HepG2 (cell line): ENCODE results near the gene INTS3. TPM values are rescaled to one million over a fixed set of nuclear protein-coding genes. Genes with fewer than 3 reads are reported as not detected.

Experiments used
- ARNT2 ChIP-seq: sonication (generic); formaldehyde crosslinking; IDR thresholded peaks from 2 replicates; pipeline ENCODE4 v1.8.0; 2022; ENCODE audit warnings: mild to moderate bottlenecking, low read depth, missing genetic modification reagents, moderate library complexity
- ATF1 ChIP-seq: IDR thresholded peaks from 2 replicates; pipeline ENCODE4 v1.6.1; 2016; ENCODE audit warnings: mild to moderate bottlenecking, control low read depth
- CBX2 ChIP-seq, 2 experiments: fragments of 200-600 bp in 1 of 2; sonication (generic); formaldehyde crosslinking in 1 of 2; IDR thresholded peaks; 2 replicates each; pipeline versions ENCODE4 v1.7.0 to v1.8.1; 2018 to 2022; ENCODE audit warnings: low read depth in 2 of 2, low read length in 1 of 2, mild to moderate bottlenecking in 1 of 2, missing genetic modification reagents in 1 of 2
- FOXA3 ChIP-seq: IDR thresholded peaks from 2 replicates; pipeline ENCODE4 v1.6.1; 2016; ENCODE audit warnings: missing genetic modification reagents, missing compliant biosample characterization
- FOXJ3 ChIP-seq: sonication (generic); formaldehyde crosslinking; IDR thresholded peaks from 2 replicates; pipeline ENCODE4 v1.4.0; 2020; ENCODE audit warnings: missing genetic modification reagents, mild to moderate bottlenecking, borderline replicate concordance
- KLF13 ChIP-seq: sonication (generic); formaldehyde crosslinking; IDR thresholded peaks from 2 replicates; pipeline ENCODE4 v1.4.0; 2020; ENCODE audit warnings: mild to moderate bottlenecking, missing genetic modification reagents
- KMT2A ChIP-seq: sonication (generic); formaldehyde crosslinking; IDR thresholded peaks from 2 replicates; pipeline ENCODE4 v1.4.0; 2020; ENCODE audit warnings: missing genetic modification reagents
- MXD3 ChIP-seq: IDR thresholded peaks from 2 replicates; pipeline ENCODE4 v1.6.1; 2016; ENCODE audit warnings: mild to moderate bottlenecking, missing biosample characterization, missing genetic modification reagents
- NAIF1 ChIP-seq: sonication (generic); formaldehyde crosslinking; IDR thresholded peaks from 2 replicates; pipeline ENCODE4 v1.5.0; 2020; ENCODE audit warnings: mild to moderate bottlenecking, missing genetic modification reagents, borderline replicate concordance
- NFIB ChIP-seq: sonication (generic); formaldehyde crosslinking; IDR thresholded peaks from 2 replicates; pipeline ENCODE4 v1.9.0; 2021; ENCODE audit warnings: missing genetic modification reagents, mild to moderate bottlenecking, borderline replicate concordance
- NR2F2 ChIP-seq: IDR thresholded peaks from 2 replicates; pipeline ENCODE4 v1.6.1; 2012; ENCODE audit warnings: low read depth, inconsistent platforms, borderline replicate concordance
- PAF1 ChIP-seq: IDR thresholded peaks from 2 replicates; pipeline ENCODE4 v1.6.1; 2016; ENCODE audit warnings: missing genetic modification reagents, missing compliant biosample characterization
- POLR2AphosphoS2 ChIP-seq: IDR thresholded peaks from 2 replicates; pipeline ENCODE4 v1.6.1; 2011; ENCODE audit warnings: low read depth, low read length, improper control_type of control experiment
- THAP11 ChIP-seq: IDR thresholded peaks from 2 replicates; pipeline ENCODE4 v1.6.1; 2016; ENCODE audit warnings: missing biosample characterization, missing genetic modification reagents
- YY1 ChIP-seq: IDR thresholded peaks from 2 replicates; pipeline ENCODE4 v1.6.1; 2011; ENCODE audit warnings: low read length, low read depth, moderate library complexity, mild to moderate bottlenecking; ENCODE audit not compliant: insufficient read depth, insufficient replicate concordance
- ZNF263 ChIP-seq: sonication (generic); formaldehyde crosslinking; IDR thresholded peaks from 2 replicates; pipeline ENCODE4 v1.4.0; 2020; ENCODE audit warnings: missing genetic modification reagents
- ZNF30 ChIP-seq: sonication (generic); formaldehyde crosslinking; IDR thresholded peaks from 2 replicates; pipeline ENCODE4 v1.5.0; 2020; ENCODE audit warnings: mild to moderate bottlenecking, missing genetic modification reagents
- ZNF446 ChIP-seq: sonication (generic); formaldehyde crosslinking; IDR thresholded peaks from 2 replicates; pipeline ENCODE4 v1.5.0; 2020; ENCODE audit warnings: mild to moderate bottlenecking, missing genetic modification reagents
- ZNF562 ChIP-seq: sonication (generic); formaldehyde crosslinking; IDR thresholded peaks from 2 replicates; pipeline ENCODE4 v1.8.0; 2022; ENCODE audit warnings: missing genetic modification reagents, borderline replicate concordance
- polyA plus RNA-seq, 8 experiments: library from polyadenylated mRNA; depleted of rRNA in 3 of 8; stranded (reverse) in 7 of 8; unstranded in 1 of 8; fragments of >200 nt; fragmentation: Illumina TruSeq in 4 of 8; extraction: Trizol in 4 of 8; gene quantifications; 2 replicates each; pipeline versions ENCODE4 v1.2.1 to v1.2.3, GENCODE V29; 2011 to 2016; ENCODE audit warnings: low read depth in 4 of 8, missing spikeins in 1 of 8, mixed read lengths in 1 of 8; ENCODE audit not compliant: insufficient read depth in 1 of 8
- total RNA-seq, 5 experiments: library from RNA; depleted of rRNA; stranded (reverse); fragments of >200 nt; fragmentation: Illumina TruSeq; extraction: Trizol; gene quantifications; 2 replicates each; pipeline ENCODE4 v1.2.3, GENCODE V29; 2016; ENCODE audit warnings: low read depth in 1 of 5
- TF ChIP-seq, protein P1 (sequence below): sonication (generic); formaldehyde crosslinking; IDR thresholded peaks from 2 replicates; pipeline ENCODE4 v1.5.1; 2020; ENCODE audit warnings: mild to moderate bottlenecking, missing genetic modification reagents, borderline replicate concordance
- TF ChIP-seq, protein P2 (sequence below): sonication (generic); formaldehyde crosslinking; IDR thresholded peaks from 2 replicates; pipeline ENCODE4 v1.8.0; 2022; ENCODE audit warnings: missing genetic modification reagents, low read depth, mild to moderate bottlenecking, borderline replicate concordance
- TF ChIP-seq, protein P3 (sequence below): sonication (generic); formaldehyde crosslinking; IDR thresholded peaks from 2 replicates; pipeline ENCODE4 v1.5.1; 2020; ENCODE audit warnings: missing genetic modification reagents, mild to moderate bottlenecking, borderline replicate concordance

INTS3 gene
- total and polyA plus RNA-seq, 2 of the 13 experiments (the other 11 are each of a cell fraction or from before 2014, with no cell fraction given) = 17.2 to 27.2 TPM

- TF ChIP-seq, protein P1, sequence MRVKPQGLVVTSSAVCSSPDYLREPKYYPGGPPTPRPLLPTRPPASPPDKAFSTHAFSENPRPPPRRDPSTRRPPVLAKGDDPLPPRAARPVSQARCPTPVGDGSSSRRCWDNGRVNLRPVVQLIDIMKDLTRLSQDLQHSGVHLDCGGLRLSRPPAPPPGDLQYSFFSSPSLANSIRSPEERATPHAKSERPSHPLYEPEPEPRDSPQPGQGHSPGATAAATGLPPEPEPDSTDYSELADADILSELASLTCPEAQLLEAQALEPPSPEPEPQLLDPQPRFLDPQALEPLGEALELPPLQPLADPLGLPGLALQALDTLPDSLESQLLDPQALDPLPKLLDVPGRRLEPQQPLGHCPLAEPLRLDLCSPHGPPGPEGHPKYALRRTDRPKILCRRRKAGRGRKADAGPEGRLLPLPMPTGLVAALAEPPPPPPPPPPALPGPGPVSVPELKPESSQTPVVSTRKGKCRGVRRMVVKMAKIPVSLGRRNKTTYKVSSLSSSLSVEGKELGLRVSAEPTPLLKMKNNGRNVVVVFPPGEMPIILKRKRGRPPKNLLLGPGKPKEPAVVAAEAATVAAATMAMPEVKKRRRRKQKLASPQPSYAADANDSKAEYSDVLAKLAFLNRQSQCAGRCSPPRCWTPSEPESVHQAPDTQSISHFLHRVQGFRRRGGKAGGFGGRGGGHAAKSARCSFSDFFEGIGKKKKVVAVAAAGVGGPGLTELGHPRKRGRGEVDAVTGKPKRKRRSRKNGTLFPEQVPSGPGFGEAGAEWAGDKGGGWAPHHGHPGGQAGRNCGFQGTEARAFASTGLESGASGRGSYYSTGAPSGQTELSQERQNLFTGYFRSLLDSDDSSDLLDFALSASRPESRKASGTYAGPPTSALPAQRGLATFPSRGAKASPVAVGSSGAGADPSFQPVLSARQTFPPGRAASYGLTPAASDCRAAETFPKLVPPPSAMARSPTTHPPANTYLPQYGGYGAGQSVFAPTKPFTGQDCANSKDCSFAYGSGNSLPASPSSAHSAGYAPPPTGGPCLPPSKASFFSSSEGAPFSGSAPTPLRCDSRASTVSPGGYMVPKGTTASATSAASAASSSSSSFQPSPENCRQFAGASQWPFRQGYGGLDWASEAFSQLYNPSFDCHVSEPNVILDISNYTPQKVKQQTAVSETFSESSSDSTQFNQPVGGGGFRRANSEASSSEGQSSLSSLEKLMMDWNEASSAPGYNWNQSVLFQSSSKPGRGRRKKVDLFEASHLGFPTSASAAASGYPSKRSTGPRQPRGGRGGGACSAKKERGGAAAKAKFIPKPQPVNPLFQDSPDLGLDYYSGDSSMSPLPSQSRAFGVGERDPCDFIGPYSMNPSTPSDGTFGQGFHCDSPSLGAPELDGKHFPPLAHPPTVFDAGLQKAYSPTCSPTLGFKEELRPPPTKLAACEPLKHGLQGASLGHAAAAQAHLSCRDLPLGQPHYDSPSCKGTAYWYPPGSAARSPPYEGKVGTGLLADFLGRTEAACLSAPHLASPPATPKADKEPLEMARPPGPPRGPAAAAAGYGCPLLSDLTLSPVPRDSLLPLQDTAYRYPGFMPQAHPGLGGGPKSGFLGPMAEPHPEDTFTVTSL (CRISPR knock-in tag) = no peak
- TF ChIP-seq YY1 (peak; percentile 37), POLR2AphosphoS2 (no peak), NAIF1 (CRISPR knock-in tag) (no peak), ZNF562 (CRISPR knock-in tag) (no peak), MXD3 (no peak), ZNF446 (CRISPR knock-in tag) (no peak), ZNF30 (CRISPR knock-in tag) (no peak), ATF1 (CRISPR knock-in tag) (no peak), PAF1 (CRISPR knock-in tag) (no peak), NR2F2 (no peak), FOXJ3 (no peak), KLF13 (CRISPR knock-in tag) (no peak), ZNF263 (CRISPR knock-in tag) (peak; percentile 38; the same call in 1 of the 2 replicates), NFIB (no peak), FOXA3 (CRISPR knock-in tag) (peak; percentile 26; the same call in 1 of the 2 replicates), ARNT2 (CRISPR knock-in tag) (no peak), THAP11 (peak; percentile 53), CBX2 (IDR thresholded peaks at IDR 0.05; ENCODE audit: low read depth, low read length) (no peak), CBX2 (CRISPR knock-in tag; IDR thresholded peaks at IDR 0.05; ENCODE audit: low read depth) (no peak), KMT2A (CRISPR knock-in tag) (no peak)
- TF ChIP-seq, protein P2, sequence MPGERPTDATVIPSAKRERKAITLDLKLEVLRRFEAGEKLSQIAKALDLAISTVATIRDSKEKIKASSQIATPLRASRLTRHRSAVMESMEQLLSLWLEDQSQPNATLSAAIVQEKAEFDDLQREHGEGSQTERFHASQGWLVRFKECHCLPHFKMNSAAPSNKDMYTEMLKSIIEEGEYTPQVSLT (CRISPR knock-in tag) = no peak
- TF ChIP-seq, protein P3, sequence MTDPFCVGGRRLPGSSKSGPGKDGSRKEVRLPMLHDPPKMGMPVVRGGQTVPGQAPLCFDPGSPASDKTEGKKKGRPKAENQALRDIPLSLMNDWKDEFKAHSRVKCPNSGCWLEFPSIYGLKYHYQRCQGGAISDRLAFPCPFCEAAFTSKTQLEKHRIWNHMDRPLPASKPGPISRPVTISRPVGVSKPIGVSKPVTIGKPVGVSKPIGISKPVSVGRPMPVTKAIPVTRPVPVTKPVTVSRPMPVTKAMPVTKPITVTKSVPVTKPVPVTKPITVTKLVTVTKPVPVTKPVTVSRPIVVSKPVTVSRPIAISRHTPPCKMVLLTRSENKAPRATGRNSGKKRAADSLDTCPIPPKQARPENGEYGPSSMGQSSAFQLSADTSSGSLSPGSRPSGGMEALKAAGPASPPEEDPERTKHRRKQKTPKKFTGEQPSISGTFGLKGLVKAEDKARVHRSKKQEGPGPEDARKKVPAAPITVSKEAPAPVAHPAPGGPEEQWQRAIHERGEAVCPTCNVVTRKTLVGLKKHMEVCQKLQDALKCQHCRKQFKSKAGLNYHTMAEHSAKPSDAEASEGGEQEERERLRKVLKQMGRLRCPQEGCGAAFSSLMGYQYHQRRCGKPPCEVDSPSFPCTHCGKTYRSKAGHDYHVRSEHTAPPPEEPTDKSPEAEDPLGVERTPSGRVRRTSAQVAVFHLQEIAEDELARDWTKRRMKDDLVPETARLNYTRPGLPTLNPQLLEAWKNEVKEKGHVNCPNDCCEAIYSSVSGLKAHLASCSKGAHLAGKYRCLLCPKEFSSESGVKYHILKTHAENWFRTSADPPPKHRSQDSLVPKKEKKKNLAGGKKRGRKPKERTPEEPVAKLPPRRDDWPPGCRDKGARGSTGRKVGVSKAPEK (CRISPR knock-in tag) = no peak
Measured at GRCh38 chr1:153749408-153750005, 21.7 kb downstream of the INTS3 start (continued).
